Measurements from ENCODE around the gene SF3A1.

SF3A1 gene

GRCh38 chr22:30321461-30321860, 35.2 kb downstream of the SF3A1 start:
- no peak for FAIRE-seq

DNA sequence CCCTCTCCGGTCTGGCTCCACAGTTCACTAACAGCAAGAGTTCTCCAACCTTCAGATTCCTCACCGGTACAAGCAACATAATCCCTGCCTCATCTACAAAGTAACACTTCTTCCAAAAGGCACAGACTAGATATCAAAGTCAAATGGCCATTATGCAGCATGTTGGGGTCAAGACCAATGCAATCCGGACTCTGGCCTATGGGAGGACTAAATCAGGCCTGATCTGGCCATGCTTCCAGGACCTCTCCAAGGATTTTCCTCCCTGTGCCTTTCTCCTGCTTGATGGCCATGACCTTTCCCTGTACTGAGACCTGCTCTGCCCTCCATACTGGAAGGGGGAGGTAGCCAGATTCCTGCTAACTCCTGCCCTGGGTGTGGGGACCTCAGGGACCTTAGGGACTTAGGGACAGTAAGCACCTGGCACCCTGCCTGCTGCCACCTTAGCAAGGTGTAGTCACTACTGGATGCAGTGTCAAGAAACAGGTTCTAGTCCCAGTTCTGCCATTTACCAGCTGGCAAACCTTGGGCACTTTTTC, 36.6 kb downstream of the SF3A1 start:
- FAIRE-seq, result no peak

DNA sequence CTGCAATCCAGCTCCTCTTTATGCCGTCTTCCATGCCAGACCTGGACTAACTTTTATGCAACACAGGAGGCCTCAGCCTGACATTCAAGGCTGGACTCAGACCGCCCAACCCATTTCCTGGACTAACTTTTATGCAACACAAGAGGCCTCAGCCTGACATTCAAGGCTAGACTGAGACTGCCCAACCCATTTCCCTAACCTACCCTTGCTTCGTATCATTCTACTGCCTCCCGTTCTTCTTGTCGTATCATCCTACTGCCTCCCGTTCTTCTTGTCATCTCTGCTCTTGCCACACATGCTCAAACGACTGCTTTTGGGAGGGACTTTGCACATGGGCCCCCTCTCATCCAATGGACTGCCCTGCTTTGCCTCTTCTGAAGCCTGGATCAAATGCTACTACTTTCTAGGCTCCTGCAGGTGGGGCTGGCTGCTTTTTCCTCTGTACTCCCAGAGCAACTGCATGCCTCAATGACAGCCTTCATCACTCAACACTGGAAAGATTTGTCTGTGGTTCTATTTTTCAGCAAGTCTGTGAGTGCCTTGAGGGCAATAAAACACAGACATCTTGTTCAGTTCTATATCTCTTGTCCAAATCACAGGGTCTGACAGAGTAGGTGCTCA, 37.8 kb downstream of the SF3A1 start:
- FAIRE-seq, result no peak

DNA sequence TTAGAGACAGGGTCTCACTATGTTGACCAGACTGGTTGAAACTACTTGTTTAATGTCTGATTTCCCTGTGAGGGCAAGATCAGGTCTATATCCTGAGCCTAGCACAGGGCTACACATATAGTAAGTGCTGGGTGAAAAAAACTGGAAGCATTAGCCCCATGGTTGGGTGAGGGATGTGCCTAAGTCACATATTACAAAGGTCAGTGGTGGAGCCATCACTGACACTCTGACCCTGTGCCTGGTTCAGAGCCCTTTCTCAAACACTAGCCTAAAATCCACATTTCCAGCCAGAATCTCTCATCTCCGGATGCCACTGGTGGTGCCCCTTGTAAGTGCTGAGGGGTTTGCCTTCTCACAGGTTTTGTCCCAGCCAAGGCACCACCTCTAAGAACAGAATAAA, 38.9 kb downstream of the SF3A1 start:
- FAIRE-seq, result no peak

GRCh38 chr22:30315962-30316576, 40.6 kb downstream of the SF3A1 start:
- no peak for FAIRE-seq

DNA sequence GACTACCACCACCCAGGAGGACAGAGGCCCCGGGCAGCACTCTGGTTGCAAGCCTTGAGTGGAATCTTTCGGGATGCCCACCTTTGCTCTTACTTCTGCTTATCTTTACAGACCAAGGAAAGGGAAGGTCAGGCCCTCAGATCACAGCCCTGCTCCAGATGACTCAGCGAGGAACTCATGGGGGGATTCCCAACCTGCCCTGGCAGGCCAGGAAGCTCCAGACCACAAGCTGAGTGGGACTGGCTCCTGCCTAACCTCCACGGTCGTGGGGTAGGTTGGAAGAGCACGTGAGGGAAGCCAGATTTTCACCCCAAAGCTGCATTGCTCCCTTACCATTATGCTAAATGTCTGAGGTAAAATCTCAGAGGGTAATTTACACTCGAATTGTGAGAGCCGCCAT, 41.8 kb downstream of the SF3A1 start:
- FAIRE-seq, result no peak

DNA sequence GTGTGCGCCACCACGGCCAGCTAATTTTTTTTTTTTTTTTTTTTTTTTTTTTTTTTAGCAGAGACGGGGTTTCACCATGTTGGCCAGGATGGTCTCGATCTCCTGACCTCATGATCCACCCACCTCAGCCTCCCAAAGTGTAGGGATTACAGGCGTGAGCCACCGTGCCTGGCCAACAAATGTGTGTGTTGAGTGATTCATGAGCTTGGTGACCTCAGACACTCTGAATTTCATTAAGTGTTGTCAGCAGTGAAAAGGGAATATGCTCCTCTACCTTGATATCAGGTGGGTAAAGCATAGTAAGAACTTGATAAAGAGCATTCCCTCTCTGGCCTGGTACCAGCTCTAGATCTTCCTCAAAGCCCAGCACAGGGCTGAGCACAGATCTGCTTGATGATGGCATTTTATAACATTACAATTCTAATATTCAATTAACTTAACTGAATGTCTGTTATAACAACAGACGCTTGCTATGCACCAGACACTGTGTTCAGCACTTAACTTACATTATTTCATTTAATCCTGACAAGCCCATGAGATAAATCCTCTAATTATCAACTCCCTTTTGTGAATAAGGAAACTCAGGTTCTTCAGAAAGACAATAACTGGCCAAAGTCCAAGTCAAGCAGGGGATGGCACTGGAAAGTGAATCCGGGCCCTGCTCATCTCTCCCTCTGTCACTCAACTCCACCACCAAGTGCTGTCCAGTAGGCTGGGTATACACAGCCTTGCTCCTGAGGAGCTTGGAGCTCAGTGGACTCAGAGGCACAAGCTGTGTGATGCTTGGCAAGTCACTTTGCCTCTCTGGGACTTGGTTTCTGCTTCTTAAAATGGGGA, 42.9 kb downstream of the SF3A1 start:
- FAIRE-seq, result no peak

- FAIRE-seq, result no peak
Measured at GRCh38 chr22:30312053-30312452, 44.6 kb downstream of the SF3A1 start.

GRCh38 chr22:30310881-30311771, 45.6 kb downstream of the SF3A1 start:
- no peak for FAIRE-seq

DNA sequence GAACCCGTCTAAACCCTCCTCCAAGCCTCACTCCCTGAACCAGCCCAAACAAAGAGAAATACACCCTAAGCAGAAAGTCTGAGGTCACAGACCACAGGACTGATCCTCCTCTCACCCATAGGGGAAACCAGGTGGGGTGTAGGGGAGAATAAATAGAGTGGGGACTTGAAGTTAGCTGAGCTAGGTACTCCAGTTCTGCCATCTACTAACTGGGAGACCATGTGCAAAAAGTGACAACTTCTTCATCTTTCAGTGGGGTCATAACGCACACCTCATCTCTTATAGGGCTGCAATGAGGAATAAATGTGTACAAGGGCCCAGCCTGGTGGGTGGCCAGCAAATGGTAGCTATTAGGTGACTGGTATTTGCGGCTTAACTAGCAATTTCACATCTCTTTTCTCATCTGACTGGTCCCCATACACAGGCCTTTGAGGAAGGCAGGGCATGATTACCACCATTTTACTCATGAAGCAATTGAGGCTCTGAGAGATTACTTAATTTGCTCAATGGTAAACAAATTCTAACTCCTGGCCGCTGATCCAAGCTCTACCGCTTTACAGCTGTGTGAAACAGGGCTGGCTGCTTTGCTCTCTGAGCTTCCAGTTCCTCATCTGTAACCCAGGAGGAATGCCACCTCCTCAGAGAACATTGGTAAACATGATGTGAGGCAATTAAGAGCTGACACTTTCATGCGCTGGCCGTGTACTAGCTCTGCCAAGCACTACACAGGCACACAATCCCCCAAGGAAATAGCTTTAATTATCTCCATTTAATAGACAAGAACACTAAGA, 46.5 kb downstream of the SF3A1 start:
- FAIRE-seq, result no peak

DNA sequence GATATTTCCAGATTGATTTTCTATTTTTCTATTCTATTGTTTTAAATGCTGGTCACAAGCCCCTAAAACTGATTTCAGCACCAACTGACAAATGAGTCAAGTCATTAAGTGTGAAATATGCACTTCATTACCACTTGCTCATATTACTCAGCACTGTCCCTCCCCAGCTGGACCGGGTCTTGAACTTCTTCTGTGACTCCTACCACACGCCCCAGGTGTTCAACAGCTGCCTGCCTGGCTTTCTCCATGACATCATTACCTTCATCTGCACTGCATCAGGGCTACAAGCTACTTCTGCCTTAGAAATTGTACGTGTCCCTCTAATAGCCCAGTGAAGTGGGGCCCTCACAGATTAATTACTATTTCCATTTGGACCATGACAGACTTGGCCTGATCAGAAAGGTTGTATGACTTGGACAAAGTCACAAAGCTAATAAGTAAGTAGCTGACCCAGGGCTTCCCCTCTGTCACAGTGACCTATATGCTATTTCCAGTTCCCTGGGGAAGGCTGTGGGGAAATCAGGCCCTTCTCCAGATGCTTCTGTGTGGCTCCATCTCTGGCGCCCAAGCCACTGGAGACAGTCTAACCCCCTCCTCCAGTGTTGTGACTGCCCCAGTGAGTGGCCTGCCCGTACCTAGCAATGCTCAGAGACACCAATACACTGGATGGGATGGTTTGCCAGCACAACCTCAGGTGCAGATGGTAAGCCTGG, 48.0 kb downstream of the SF3A1 start:
- no peak for FAIRE-seq

GRCh38 chr22:30308093-30308492, 48.6 kb downstream of the SF3A1 start:
- FAIRE-seq, result no peak

GRCh38 chr22:30307041-30307574, 49.6 kb downstream of the SF3A1 start:
- FAIRE-seq, result no peak

GRCh38 chr22:30306627-30307011, 50.1 kb downstream of the SF3A1 start:
- FAIRE-seq, result no peak

DNA sequence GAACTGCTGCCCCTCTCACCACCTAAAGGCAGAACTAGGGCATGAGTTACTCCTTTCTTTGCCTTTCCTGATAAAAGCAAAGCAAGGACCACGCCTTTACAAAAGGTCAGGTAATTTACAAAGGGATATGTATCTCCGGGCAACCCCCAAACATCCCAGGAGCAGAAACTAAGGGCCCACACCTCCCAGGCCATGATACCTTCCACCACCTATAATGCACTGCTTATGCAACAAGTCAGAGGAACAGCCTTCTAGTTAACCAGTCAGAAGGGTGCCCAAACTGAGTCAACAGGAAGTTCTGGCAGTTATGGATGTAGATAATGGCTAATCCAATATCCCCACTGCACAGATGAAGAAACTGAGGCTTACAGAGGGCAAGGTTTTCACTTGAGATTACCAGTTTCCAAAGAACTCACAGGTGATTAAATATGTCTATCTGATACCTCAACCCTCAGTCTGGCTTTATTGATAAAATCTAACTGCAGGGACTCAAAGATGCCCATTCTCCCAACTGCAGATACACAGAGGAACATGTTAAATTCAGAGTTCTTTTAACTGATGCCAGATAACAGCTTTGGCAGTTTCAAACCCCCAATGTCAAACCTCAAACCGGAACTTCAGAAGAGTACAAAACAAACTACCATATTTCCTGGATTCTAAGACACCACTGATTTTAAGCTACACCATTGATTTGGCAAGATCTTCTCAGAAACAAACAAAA, 50.6 kb downstream of the SF3A1 start:
- no peak for FAIRE-seq

- no peak for FAIRE-seq
Measured at GRCh38 chr22:30305519-30305905, 51.2 kb downstream of the SF3A1 start.

DNA sequence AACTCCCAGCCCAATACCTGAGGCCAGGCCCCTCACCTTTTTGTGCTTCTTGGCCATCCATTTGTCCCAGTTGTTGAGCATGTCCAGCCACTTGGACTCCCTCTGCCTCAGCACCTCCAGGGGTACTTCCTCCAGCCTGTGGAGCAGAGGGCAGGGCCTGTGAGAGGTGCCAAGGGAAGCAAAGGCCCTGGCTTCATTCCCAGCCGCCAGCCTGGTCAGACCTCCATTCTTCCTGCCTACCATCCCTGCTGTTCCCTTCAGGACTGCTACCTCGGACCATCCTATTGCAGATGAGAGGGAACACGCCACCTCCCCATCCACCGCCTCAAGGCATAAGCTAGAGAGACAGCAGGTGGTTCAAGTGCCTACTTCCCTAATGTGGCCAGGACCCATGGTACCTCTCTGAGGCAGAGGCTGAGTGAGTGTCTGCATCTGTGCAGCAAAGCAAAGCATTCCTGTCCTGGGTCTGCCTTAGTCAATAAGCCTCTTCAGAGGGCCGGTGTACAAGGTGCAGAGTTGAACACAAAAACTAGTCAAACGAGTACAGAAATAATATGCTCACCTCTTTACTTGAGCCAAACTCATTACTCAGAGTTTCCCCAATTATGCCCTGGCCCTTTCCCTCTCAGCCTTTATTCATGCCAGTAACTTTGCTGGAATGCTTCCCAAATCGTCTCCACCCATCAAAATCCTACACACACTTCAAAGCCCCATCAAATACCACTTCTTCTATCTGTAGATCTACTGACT, 52.0 kb downstream of the SF3A1 start:
- no peak for FAIRE-seq

GRCh38 chr22:30302810-30303138, 53.9 kb downstream of the SF3A1 start:
- no peak for FAIRE-seq

- FAIRE-seq, result no peak
Measured at GRCh38 chr22:30301995-30302809, 54.5 kb downstream of the SF3A1 start.

Measured in endometrium (tissue), 2 donors.